GM18867 (cell line): Measurements from ENCODE around the gene TM9SF2.
"Not testable (repeated sequence)": the region's sequence is repeated elsewhere in the genome, so short reads cannot be mapped to it uniquely, and the experiment has no call there.

Experiments used
- ATAC-seq: cut with Tn5 transposase; IDR thresholded peaks from one replicate; pipeline ENCODE4 v1.9.1; 2021; ENCODE audit warnings: mild to moderate bottlenecking, moderate library complexity; ENCODE audit not compliant: unreplicated experiment

The TM9SF2 gene, protein sequence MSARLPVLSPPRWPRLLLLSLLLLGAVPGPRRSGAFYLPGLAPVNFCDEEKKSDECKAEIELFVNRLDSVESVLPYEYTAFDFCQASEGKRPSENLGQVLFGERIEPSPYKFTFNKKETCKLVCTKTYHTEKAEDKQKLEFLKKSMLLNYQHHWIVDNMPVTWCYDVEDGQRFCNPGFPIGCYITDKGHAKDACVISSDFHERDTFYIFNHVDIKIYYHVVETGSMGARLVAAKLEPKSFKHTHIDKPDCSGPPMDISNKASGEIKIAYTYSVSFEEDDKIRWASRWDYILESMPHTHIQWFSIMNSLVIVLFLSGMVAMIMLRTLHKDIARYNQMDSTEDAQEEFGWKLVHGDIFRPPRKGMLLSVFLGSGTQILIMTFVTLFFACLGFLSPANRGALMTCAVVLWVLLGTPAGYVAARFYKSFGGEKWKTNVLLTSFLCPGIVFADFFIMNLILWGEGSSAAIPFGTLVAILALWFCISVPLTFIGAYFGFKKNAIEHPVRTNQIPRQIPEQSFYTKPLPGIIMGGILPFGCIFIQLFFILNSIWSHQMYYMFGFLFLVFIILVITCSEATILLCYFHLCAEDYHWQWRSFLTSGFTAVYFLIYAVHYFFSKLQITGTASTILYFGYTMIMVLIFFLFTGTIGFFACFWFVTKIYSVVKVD

GRCh38 chr13:99501184-99501847 lies at the start of gene TM9SF2:
Gene TM9SF2 (plus strand): TSS chr13:99501472. CDS start chr13:99501607, 135 bp downstream.
- peak; percentile 48 for ATAC-seq

DNA sequence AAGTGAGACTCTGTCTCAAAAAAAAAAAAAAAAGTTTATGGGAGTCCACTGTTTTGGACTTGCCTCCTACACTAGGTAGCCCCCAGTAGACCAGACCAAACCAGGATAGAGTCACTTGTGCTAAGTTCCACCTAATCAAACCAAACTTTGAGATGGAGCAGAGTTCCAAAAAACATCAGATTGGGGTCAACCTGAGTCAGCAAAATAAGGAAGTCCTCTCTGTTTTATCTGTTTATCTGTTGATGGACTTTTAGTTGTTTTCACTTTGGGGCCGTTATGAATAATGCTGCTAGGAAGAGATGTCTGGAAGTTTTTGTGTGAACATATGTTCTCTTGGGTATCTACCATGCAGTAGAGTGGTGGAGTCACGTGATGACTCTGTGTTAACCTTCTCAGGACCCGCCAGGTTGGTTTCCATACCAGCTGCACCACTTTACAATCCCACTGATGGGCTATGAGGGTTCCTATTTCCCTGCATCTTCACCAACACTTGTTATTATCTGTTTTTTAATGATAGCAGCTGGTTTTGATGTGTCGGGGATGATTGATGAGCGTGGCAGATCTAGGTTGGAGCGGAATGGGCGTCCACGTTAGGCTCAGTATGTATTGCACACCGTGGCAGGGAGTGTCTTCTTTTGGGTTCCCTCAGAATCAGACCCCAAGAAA lies 46.6 kb upstream of the TM9SF2 start:
- ATAC-seq, result no peak

- no peak for ATAC-seq
Observed at GRCh38 chr13:99459099-99459850, 42.0 kb upstream of the TM9SF2 start.

GRCh38 chr13:99460802-99461201 lies 40.5 kb upstream of the TM9SF2 start:
- not testable (repeated sequence) for ATAC-seq

- no peak for ATAC-seq
Observed at GRCh38 chr13:99463646-99464397, 37.5 kb upstream of the TM9SF2 start.

DNA sequence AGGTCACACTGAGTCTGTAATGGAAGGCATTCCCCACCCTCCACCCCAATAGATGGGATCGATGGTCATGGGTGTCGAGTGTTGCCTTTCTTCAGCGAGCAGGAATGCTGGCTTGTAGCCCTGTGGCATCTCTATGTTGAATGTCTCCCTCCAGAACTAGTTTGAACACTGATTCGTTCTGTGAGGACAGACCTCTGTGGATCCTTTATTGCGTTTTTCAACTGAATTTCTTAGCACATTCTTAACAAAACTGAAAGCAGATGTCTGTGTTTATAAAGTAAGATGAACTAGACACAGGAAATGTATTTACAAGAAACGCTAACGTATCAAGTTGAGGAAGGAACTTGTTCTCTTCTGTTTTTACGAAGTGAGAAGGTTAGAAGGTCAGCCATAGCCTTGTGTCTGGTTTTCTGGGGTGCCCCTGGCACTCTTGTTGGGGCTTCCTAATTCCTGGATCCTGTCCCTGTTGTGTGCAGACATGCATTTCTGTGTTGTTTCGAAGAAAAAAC lies 36.8 kb upstream of the TM9SF2 start:
- peak; percentile 68 for ATAC-seq

DNA sequence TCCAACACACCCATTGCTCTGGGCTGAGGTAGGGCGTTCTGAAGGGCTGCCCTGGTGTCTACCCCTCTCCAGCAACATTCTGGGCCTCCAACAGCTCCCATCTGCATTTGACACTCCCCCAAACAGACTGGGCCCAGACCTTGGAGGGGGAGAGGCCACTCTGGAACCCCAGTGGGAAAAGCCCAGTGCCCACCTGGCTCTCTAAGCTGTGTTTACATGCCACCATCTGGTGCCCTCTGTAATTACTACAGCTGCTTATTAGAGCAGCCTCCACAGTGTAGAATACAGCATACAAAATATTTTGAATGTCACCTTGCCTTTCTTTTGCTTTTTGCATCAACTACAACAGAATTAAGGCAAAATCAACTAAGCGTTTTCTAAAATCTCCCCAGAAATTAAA lies 35.8 kb upstream of the TM9SF2 start:
- no peak for ATAC-seq

DNA sequence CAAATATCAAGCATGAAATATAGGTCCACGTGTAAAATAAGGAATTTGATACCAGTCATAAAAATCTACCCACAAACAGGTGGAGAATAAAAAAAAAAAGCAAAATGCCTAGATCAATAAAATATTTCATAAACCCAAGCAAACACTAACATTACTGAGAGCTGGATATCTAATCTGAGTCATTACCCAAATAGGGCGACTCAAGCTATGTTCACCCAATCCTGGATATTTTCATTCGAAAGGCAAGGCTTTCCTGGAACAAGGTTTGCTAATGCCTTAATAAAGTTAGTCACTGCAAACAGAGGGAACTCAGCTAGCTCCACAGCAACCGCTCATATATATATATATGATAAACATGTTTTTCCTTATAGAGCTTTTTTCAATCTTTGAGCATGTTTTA lies 33.5 kb upstream of the TM9SF2 start:
- ATAC-seq, result no peak

- no peak for ATAC-seq
Observed at GRCh38 chr13:99469041-99469440, 32.2 kb upstream of the TM9SF2 start.

GRCh38 chr13:99470027-99470426 lies 31.2 kb upstream of the TM9SF2 start:
- ATAC-seq, result no peak

- ATAC-seq, result no peak
Observed at GRCh38 chr13:99471221-99472121, 29.8 kb upstream of the TM9SF2 start.

- ATAC-seq, result no peak
Observed at GRCh38 chr13:99472122-99472440, 29.2 kb upstream of the TM9SF2 start.

DNA sequence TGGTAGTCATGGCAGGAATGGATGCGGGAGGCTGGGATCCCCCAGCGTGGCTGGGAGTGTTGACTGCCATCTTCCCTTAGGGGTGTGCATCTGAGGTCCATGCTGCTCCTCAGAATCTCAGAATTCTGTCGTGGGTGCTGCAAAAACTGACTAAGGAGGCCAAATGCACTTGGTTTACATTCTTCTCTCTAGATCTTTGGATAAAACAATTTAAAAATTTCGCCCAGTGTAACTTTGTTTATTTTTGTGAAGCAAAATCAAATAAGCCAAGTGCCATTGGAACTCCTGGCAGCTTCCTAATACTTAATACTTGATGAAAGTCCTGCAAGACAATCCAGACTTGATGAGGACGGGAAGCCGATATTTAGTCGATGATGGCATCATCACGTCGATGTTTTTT lies 27.8 kb upstream of the TM9SF2 start:
- no peak for ATAC-seq

DNA sequence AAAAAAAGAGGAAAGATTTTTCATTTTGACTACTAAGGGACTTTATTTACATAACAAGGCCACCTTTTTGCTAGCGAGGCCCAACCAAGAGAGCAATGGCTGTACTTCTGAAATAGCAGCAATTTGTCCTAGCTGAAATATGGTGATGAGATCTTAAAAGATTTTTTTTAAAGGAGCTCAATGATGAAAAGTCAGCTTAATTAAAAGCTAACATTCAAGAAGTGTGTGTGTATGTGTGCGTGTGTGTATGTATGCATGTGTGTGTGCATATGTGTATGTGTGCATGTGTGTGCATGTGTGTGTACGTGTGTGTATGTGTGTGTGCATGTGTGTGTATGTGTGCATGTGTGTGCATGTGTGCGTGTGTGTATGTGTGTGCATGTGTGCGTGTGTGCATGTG lies 24.6 kb upstream of the TM9SF2 start:
- no peak for ATAC-seq

DNA sequence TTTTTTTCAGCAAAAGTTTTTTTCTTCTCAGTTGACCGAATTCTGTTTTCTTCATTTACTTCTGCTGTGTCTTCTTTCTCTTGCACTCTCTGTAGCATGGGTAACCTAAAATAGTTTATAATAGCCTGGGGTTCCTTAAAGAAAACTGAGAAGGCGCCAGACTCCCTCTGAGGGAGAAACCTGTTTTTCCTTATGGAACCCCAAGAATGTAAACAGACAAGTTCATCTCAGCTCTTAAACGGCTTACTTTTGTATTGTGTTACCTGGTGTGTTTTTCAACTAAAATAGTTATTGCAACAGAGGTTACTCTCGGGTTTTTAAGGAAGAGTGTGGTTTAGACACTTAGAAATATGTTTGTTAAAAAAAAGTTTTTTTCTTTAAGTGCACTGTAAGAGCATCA lies 23.8 kb upstream of the TM9SF2 start:
- ATAC-seq, result no peak

DNA sequence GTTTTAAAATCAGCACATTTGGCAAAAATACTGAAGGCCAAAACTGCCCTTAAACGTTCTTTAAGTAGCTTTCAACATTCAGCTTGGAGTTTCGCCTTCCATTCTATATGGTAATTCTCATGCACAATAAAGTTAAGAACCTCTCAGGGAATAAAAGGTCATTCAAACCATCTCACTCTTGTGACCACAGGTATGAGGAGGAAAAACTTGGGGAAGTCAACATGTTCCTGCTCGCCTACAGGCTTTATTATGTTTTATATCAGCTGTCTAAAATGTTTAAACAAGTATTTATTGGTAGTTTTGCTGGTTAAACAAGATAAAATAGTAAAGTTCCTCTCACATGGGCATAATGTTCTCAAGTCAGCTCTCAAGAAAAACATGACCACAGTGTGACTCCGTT lies 19.9 kb upstream of the TM9SF2 start:
- no peak for ATAC-seq

- no peak for ATAC-seq
Observed at GRCh38 chr13:99484473-99484872, 16.8 kb upstream of the TM9SF2 start.

GRCh38 chr13:99486996-99487395 lies 14.3 kb upstream of the TM9SF2 start:
- ATAC-seq, result no peak

GRCh38 chr13:99489028-99489427 lies 12.2 kb upstream of the TM9SF2 start:
- no peak for ATAC-seq
